ENCODE results near the gene PIEZO1. TPM values are rescaled to one million over a fixed set of nuclear protein-coding genes. Genes with fewer than 3 reads are reported as not detected.

PIEZO1 gene
- total and polyA plus RNA-seq, 2 experiments from 2014 or later: 30.4 to 70.1 TPM

- H2AFZ ChIP-seq: no peak overlapping the region
- no peaks in the 10 kb centered on the region for H3F3A ChIP-seq (replicated peaks; ENCODE audit: low read depth)
- H3K4me1 ChIP-seq (ENCODE audit: insufficient read depth): no peaks in the 10 kb centered on the region
- H3K4me2 ChIP-seq: no peak overlapping the region
- Mint-ChIP-seq H3K36me3 (ENCODE audit: low read depth) (peaks cover 9% of the 10 kb centered on the region; the same call in 2 of the 3 replicates), H3K4me3 (no peak overlapping the region), H3K4me1 (no peaks in the 10 kb centered on the region), H3K27me3 (ENCODE audit: insufficient read depth, low read depth, poor library complexity) (peaks cover 17% of the 10 kb centered on the region), H3K27ac (no peak overlapping the region), H3K9me3 (no peaks in the 10 kb centered on the region)
- no peaks in the 10 kb centered on the region for H3K9me2 ChIP-seq (ENCODE audit: insufficient read depth)
- no peaks in the 10 kb centered on the region for H3K27me3 ChIP-seq (ENCODE audit: insufficient read depth)
- TF ChIP-seq STAT1 (IDR thresholded peaks at IDR 0.05; ENCODE audit: unreplicated experiment): no peak
- no peak for TF ChIP-seq ETS1 (IDR thresholded peaks at IDR 0.05)
- TF ChIP-seq ZNF114 (CRISPR knock-in tag; IDR thresholded peaks at IDR 0.05): no peak
- TF ChIP-seq CTCF (conservative IDR thresholded peaks at IDR 0.05; ENCODE audit: low read depth in 2 of 2): no peak
- no peaks in the 10 kb centered on the region for H3K79me2 ChIP-seq (replicated peaks; ENCODE audit: insufficient read depth)
- ATAC-seq: no peak
- no peak overlapping the region for H3K27ac ChIP-seq (ENCODE audit: low read depth)
- H3K36me3 ChIP-seq (ENCODE audit: insufficient read depth): no peaks in the 10 kb centered on the region
- no peak for DNase-seq (ENCODE audit: low spot score)
- no peaks in the 10 kb centered on the region for H4K20me1 ChIP-seq (replicated peaks; ENCODE audit: insufficient read depth)
- H3K4me3 ChIP-seq: no peak overlapping the region
Measured at GRCh38 chr16:88731699-88732098, 53.3 kb downstream of the PIEZO1 start.

DNA sequence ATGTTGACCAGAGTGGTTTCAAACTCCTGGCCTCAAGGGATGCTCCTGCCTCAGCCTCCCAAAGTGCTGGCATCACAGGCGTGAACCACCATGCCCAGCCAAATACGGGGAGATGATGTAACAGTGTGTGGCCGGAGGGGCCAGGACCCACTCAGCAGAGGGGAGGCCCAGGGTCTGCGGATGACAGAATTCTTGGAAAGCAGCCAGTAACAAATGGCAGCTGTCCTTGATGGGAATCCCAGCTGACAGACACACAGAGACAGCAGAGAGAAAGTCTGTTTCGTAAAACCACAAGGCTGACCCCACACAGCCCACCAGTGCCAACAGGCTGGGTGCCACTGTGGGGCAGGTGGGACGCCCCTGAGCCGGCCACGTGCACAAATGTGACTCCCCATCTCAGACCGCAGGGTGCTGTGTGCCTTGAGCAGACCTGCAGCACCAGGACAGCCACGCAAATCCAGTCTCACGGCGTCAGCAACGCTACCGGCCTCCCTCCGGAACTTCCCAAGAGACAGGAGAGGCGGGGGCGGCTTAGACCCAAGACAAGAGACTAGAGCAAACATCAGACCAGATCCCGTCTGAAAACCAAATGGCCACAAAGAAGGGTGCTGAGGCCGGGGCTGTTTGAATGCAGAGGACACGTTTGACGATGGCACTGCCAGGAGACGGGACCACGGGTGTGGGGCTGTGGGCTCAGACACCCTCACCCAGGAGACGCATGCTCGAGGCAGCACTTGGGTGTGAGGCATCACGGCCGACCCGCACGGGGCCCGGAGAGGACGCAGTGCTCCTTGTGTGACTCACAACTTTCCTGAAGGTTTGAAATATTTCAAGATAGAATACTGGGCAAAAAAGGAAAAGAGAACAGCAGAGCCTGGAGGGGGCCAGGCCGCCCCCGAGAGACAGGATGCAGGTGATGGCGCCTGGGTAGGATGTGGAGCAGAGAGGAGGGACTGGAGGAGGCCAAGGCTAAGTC is 54.1 kb downstream of the PIEZO1 start:
- Mint-ChIP-seq H3K4me3 (no peak overlapping the region), H3K27ac (no peak overlapping the region), H3K36me3 (ENCODE audit: low read depth) (peaks cover 9% of the 10 kb centered on the region; the same call in 2 of the 3 replicates), H3K4me1 (no peaks in the 10 kb centered on the region), H3K9me3 (no peaks in the 10 kb centered on the region), H3K27me3 (ENCODE audit: insufficient read depth, low read depth, poor library complexity) (peaks cover 17% of the 10 kb centered on the region)
- Histone ChIP-seq H3K27ac (ENCODE audit: low read depth) (no peak overlapping the region), H3K79me2 (replicated peaks; ENCODE audit: insufficient read depth) (no peaks in the 10 kb centered on the region), H3F3A (replicated peaks; ENCODE audit: low read depth) (no peaks in the 10 kb centered on the region), H3K4me2 (no peak overlapping the region), H3K4me3 (no peak overlapping the region), H4K20me1 (replicated peaks; ENCODE audit: insufficient read depth) (no peaks in the 10 kb centered on the region), H2AFZ (no peak overlapping the region), H3K27me3 (ENCODE audit: insufficient read depth) (no peaks in the 10 kb centered on the region), H3K4me1 (ENCODE audit: insufficient read depth) (no peaks in the 10 kb centered on the region), H3K9me2 (ENCODE audit: insufficient read depth) (no peaks in the 10 kb centered on the region), H3K36me3 (ENCODE audit: insufficient read depth) (no peaks in the 10 kb centered on the region)
- TF ChIP-seq POLR2AphosphoS5 (IDR thresholded peaks at IDR 0.05; ENCODE audit: low read depth) (no peak), ZNF331 (CRISPR knock-in tag; IDR thresholded peaks at IDR 0.05; ENCODE audit: low read depth) (no peak), ZNF114 (CRISPR knock-in tag; IDR thresholded peaks at IDR 0.05) (no peak), EZH2 (IDR thresholded peaks at IDR 0.05; ENCODE audit: low read depth, unreplicated experiment) (no peak), CREB1 (CRISPR knock-in tag; IDR thresholded peaks at IDR 0.05; ENCODE audit: low read depth) (no peak), ETS1 (IDR thresholded peaks at IDR 0.05) (no peak), EZH2phosphoT487 (IDR thresholded peaks at IDR 0.05; ENCODE audit: unreplicated experiment) (no peak)
- ATAC-seq (no peak), DNase-seq (ENCODE audit: low spot score) (no peak)

Data from GM23338 (cell line).